Measurements from ENCODE around the gene PDCD7. TPM values are rescaled to one million over a fixed set of nuclear protein-coding genes. Genes with fewer than 3 reads are reported as not detected.

Gene PDCD7
- polyA plus RNA-seq, 1 of the 3 experiments (the other 2 are of a cell fraction): 15.3 TPM

GRCh38 chr15:65087873-65088642 lies 45.5 kb downstream of the PDCD7 start:
- Histone ChIP-seq H3K27me3 (ENCODE audit: insufficient read depth) (no peaks in the 10 kb centered on the region), H3K9me3 (no peaks in the 10 kb centered on the region), H4K20me1 (ENCODE audit: insufficient read depth) (no peaks in the 10 kb centered on the region), H3K4me1 (ENCODE audit: control insufficient read depth in 1 of 2, insufficient read depth in 2 of 2, low read depth in 1 of 2, low read length in 1 of 2) (peaks cover 0 to 32% of the 10 kb centered on the region in 2 experiments; a peak in 1 of 4 replicates), H2AFZ (ENCODE audit: low read depth) (no peak overlapping the region), H3K27ac (ENCODE audit: low read depth in 2 of 2, low read length in 1 of 2) (no peak overlapping the region; a peak in 1 of 4 replicates), H3K9ac (no peak overlapping the region), H3K79me2 (ENCODE audit: insufficient read depth) (no peaks in the 10 kb centered on the region), H3K9me2 (no peaks in the 10 kb centered on the region), H3K4me3 (ENCODE audit: low read depth in 2 of 2, low read length in 1 of 2) (no peak overlapping the region), H3K36me3 (replicated peaks in 1 of 2; ENCODE audit: control insufficient read depth in 1 of 2, insufficient read depth in 2 of 2, low read length in 1 of 2) (peaks cover 0 to 6% of the 10 kb centered on the region in 2 experiments), H3F3A (replicated peaks; ENCODE audit: insufficient read depth) (no peaks in the 10 kb centered on the region), H3K4me2 (no peak overlapping the region)
- TF ChIP-seq CTCF (IDR thresholded peaks at IDR 0.05) (no peak), RAD21 (IDR thresholded peaks at IDR 0.05; ENCODE audit: low read length) (no peak), USF2 (IDR thresholded peaks at IDR 0.05; ENCODE audit: borderline replicate concordance, low read depth, low read length) (no peak), PBX3 (IDR thresholded peaks at IDR 0.05) (no peak), FOXM1 (IDR thresholded peaks at IDR 0.05; ENCODE audit: low read depth) (no peak), TCF12 (IDR thresholded peaks at IDR 0.05) (no peak), CHD2 (IDR thresholded peaks at IDR 0.05; ENCODE audit: low read length, partially characterized antibody) (no peak), MXI1 (IDR thresholded peaks at IDR 0.05; ENCODE audit: low read depth, low read length) (no peak), ELF1 (IDR thresholded peaks at IDR 0.05) (no peak)
- no peak for DNase-seq
- POLR2A ChIA-PET: interaction anchor here (1.0 kb wide), 1 partner anchor 27 kb away, joined by 3 read pairs; the partner anchor contains the start of gene UBAP1L
- 78% methylated on average over 8 of the region's 13 CpGs for WGBS (ENCODE audit: low lambda C conversion rate)
- CTCF ChIA-PET: interaction anchor here (0.9 to 8.3 kb wide), 11 partner anchors 11 to 360 kb away, joined by 3 to 99 read pairs (median 5); partner anchors contain the start of gene KBTBD13

DNA sequence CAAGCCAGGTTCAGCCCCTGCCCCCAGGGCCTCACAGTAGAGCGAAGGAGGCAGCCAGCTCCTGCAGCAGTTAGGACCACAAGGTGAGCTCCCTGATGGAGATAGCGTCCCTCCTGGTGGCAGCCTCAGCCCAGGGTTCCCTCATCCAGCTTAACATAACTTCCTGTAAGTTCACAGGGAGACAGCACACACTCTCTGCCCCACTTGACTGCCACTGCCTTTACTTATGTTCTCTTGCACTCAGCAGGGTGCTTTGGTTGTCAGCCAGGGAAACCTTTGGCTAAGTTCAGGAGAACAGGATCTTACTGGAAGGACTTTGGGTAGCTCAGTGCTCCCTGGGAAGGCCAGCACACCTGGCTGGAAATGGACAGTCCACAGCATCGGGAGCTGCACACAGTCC lies 46.2 kb downstream of the PDCD7 start:
- no peak overlapping the region for H3K27ac ChIP-seq (ENCODE audit: low read depth in 2 of 2, low read length in 1 of 2)
- H3K36me3 ChIP-seq (replicated peaks in 1 of 2; ENCODE audit: control insufficient read depth in 1 of 2, insufficient read depth in 2 of 2, low read length in 1 of 2): peaks cover 0 to 2% of the 10 kb centered on the region in 2 experiments
- ChIA-PET CTCF (interaction anchor here (0.7 to 8.3 kb wide), 20 partner anchors 8 to 359 kb away, joined by 3 to 99 read pairs (median 5); partner anchors contain the start of genes KBTBD13 and RASL12), POLR2A (interaction anchor here (1.0 kb wide), 1 partner anchor 27 kb away, joined by 3 read pairs; the partner anchor contains the start of gene UBAP1L)
- no peak overlapping the region for H3K4me2 ChIP-seq
- H3F3A ChIP-seq (replicated peaks; ENCODE audit: insufficient read depth): no peaks in the 10 kb centered on the region
- WGBS (ENCODE audit: low lambda C conversion rate): 46% methylated on average over 2 of the region's 3 CpGs
- no peak overlapping the region for H2AFZ ChIP-seq (ENCODE audit: low read depth)
- H3K9me3 ChIP-seq: no peaks in the 10 kb centered on the region
- H3K9ac ChIP-seq: no peak overlapping the region
- TF ChIP-seq FOXJ3 (CRISPR knock-in tag; IDR thresholded peaks at IDR 0.05): no peak
- TF ChIP-seq EZH2phosphoT487 (IDR thresholded peaks at IDR 0.05; ENCODE audit: borderline replicate concordance, low read depth): no peak
- TF ChIP-seq, protein P1, sequence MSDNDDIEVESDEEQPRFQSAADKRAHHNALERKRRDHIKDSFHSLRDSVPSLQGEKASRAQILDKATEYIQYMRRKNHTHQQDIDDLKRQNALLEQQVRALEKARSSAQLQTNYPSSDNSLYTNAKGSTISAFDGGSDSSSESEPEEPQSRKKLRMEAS (IDR thresholded peaks at IDR 0.05; ENCODE audit: low read depth): no peak
- no peak for TF ChIP-seq RFX5 (IDR thresholded peaks at IDR 0.05; ENCODE audit: low read length)
- no peak for TF ChIP-seq MEF2A (IDR thresholded peaks at IDR 0.05; ENCODE audit: borderline replicate concordance, low read depth)
- no peak for TF ChIP-seq TCF12 (IDR thresholded peaks at IDR 0.05)
- no peak overlapping the region for H3K4me3 ChIP-seq (ENCODE audit: low read depth in 2 of 2, low read length in 1 of 2)
- no peaks in the 10 kb centered on the region for H4K20me1 ChIP-seq (ENCODE audit: insufficient read depth)
- DNase-seq: no peak
- H3K79me2 ChIP-seq (ENCODE audit: insufficient read depth): no peaks in the 10 kb centered on the region
- H3K9me2 ChIP-seq: no peaks in the 10 kb centered on the region
- H3K27me3 ChIP-seq (ENCODE audit: insufficient read depth): no peaks in the 10 kb centered on the region
- peaks cover 0 to 34% of the 10 kb centered on the region in 2 experiments; a peak in 1 of 4 replicates for H3K4me1 ChIP-seq (ENCODE audit: control insufficient read depth in 1 of 2, insufficient read depth in 2 of 2, low read depth in 1 of 2, low read length in 1 of 2)
